Dermis blood vessel endothelial cell (primary cell): ENCODE measurements around the gene PSG1. TPM values are rescaled to one million over a fixed set of nuclear protein-coding genes. Genes with fewer than 3 reads are reported as not detected.
"Not testable (repeated sequence)": the region's sequence is repeated elsewhere in the genome, so short reads cannot be mapped to it uniquely, and the experiment has no call there.

Source experiments
- DNase-seq: peaks from one replicate; pipeline ENCODE4 v3.0.0; 2010
- total RNA-seq: library from RNA; depleted of rRNA; stranded (reverse); fragments of >200 nt; gene quantifications from 2 replicates; pipeline ENCODE4 v1.2.3, GENCODE V29; 2014

The PSG1 gene
- total RNA-seq, 1 donor from 2014 or later: under 0.01 TPM

DNA sequence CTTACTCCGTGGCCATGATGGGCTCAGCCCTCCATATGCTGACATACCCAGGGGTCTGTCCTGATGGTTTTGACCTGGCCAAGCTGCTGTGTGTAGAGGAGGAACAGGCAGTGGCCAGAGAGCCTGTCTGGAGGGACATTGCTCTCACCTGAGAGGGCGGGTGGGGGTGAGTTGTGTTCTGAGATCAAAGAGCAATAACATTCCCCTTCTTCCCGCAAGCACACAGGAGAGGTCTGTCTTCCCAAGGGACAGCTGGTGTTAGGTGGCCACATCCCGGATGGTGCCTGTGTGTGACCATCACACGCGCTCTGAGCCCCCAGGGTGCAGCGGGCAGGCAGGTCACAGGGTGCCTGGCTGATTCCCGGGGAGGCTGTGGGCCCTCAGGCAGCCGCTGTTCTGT, 1.1 kb upstream of the PSG1 start:
- DNase-seq: not testable (repeated sequence)

DNA sequence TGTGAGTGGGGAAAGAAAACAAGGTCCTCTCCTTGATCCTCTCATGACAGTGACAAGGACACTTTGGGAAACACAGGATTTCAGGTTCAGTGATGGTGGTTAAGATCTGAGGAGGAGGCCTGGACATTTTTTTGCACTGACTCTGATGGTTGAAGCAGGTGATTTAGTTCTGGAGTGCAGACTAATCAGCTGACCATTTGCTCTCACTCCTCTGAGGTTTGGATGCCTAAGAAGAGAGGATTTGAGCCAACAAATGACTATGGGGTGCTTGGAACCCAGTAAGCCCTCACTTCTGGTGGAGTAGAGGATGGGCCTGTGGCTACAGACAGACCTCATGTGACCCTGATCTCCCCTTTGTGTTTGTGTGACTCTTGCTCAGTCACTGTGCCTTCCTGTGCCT, 2.9 kb downstream of the PSG1 start:
- DNase-seq: not testable (repeated sequence)

DNA sequence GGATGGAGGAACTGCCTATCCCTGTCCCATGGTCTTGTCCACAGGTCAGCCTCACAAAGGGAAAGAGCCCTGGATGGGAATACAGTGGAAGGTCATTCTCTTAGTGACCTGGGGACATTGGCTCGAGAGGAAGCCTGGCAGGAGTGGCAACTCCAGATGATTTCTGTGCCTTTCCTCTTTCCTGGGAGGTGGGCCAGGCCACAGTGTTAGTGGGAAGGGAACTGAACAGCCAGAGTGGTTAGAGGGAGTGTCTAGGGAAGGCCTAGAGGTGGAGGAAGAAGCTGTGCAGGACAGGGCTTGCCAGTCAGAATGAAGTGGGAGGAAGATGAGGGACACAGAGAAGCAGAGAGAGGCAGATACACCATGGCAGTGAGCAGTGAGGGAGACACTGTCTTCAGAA, 3.6 kb downstream of the PSG1 start:
- not testable (repeated sequence) for DNase-seq

DNA sequence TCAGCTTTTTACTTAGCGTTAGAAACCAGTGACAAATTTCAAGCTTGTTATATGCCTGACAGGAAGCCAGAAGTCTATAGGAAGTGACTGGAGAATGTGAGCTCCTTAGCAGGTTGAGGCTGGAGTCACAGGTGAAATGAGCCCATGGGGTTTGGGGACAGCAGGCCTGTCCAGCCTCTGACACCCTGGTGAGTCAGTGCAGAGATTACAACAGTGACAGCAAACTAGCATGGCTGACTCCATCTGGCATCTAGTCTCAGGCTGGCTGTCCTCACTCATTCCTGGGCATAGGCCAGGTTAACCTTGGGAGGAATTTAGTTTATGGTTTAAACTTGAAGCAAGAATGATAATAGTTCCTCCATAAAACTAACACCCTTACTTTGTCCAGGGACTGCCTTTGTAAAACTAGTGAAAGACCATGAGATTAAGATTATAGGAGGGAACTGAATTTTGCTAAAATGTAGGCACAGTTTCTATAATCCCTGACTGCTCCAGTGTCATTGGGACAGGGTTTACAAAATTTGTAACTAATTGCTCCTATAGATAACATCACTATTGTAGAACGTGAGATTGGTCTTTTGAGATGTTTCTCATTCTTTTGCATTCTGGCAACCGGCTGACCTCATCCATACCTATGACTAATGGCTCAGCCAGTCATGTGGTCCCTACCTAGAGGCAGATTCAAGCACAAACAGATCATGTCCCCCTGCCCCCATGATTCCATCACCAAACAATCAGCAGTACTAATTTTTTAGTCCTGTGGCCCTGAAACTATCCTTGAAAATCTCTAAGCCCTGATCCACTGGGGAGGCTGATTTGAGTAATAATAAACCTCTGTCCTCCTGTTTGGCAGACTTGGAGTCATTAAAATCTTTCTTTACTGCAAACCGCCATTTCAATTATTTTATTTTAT, 4.4 kb downstream of the PSG1 start:
- peak; percentile 54 for DNase-seq

DNA sequence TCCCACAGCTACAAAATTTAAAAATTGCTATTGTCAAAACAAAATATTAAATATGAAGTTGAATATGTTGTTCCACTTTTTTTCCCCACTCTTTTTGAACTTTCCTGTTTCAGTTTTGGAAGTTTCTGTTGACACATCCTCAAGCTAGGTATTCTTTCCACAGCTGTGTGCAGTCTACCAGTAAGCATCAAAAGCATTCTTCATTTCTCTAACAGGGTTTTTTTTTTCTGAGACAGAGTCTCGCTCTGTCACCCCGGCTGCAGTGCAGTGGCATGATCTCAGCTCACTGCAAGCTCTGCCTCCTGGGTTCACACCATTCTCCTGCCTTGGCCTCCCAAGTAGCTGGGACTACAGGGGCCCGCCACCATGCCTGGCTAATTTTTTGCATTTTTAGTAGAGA, 5.4 kb downstream of the PSG1 start:
- not testable (repeated sequence) for DNase-seq

DNA sequence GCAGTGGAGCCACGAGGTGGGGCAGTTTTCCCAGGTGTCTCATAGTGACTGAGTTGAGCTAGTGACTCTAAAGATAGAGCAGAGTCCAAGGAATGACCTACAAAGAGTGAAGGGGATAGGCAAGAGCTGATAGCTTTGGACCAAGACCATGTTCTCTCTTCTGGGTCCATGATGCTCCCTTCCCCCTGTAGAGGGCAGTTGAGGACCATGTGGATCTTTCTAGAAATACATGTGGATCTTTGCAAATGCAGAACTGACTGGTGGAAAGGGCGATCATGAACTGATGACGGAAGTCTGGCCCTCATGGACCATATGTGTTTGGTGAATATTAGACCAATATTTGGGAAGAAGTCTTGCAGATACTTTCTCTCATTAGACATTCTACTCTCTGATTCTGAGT, 6.9 kb downstream of the PSG1 start:
- DNase-seq: no peak

DNA sequence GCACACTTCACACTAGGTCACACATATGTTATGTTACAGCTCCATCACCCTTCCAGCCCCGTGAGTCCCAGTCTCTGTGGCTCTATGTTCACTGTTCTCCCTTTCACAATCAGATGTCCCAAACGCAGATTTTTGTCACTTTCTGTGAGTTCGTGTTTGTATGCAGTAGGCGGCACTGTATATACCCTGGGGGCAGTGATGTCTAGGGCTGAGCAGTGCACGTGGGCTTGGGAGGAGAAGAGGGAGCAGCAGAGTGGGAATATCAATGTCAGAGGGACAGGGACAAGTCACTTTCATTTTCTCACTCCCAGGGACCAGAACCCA, 22.0 kb downstream of the PSG1 start:
- DNase-seq: no peak

DNA sequence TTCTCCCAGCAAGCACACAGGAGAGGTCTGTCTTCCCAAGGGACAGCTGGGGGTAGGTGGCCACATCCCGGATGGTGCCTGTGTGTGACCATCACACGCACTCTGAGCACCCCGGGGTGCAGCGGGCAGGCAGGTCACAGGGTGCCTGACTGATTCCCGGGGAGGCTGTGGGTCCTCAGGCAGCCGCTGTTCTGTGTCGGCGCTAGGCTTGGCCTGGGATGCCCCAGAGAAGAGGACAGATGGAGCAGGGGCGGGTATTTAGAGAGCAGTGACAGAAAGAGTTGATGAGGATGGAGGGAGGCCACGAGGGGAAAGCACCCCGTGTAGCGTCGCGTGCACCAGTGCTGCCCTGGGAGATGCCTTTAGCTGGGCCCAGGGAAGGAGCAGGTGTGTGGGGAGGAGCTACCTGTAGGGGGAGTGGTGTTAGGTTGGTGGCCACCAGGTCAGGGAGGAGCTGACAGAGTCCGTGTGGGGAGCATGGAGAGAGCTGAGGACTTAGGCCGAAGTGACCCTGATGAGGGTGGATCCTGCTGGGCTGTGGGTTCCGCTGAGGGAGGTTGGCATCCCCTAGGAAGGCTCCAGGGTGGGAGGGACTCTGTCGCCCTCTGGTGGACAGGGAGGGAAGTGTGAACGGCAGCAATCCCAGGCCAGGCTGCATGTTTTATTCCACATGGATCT, 22.5 kb downstream of the PSG1 start:
- DNase-seq: peak; percentile 57

DNA sequence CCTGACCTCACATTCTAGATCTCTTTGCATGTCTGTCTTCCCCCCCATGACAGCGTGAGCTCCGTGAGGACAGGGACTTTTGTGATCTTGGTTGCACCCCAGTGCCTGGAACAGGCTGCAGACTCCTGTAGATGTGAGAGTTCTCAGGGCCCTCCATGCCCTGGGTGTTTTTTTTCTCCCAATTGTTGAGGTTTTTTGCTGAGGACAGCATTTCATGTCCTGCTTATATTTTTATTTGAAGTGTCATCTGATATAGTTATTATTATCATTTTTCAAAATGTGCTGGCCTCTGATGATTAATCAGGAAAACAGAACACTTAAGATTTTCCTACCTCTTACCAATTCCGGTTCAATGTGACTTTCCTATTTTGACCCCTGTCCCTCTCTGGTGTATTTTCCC, 24.8 kb downstream of the PSG1 start:
- DNase-seq: not testable (repeated sequence)

DNA sequence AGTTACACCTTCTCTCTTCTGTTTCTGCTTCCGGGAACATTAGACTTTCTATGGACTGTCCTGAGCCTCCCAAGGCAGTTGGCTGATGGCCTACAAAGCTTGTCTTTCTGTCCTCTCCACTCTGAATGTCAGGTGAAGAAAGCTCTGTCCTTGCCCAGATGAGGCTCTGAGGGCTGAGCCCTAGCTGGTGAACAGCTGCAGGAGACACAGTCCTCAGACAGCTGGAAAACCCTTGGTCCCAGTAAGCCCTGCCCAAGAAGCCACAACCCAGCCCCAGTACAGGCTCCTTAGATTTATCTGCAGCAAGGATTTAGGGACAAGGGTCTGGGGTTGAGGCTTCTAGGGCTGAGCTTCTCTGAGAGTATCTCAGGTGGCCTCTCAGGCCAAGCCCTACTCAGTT, 26.3 kb downstream of the PSG1 start:
- not testable (repeated sequence) for DNase-seq

DNA sequence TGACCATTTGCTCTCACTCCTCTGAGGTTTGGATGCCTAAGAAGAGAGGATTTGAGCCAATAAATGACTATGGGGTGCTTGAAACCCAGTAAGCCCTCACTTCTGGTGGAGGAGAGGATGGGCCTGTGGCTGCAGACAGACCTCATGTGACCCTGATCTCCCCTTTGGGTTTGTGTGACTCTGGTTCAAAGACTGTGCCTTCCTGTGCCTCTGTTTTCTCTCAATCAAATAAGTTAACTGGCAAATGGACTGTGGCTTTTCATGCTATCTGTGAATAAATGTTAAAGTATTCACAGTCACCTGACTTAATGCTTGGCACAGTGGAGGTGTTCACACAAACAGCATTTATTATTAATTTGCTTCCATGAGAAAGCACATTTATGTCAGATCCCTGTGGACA, 26.7 kb downstream of the PSG1 start:
- DNase-seq: not testable (repeated sequence)

DNA sequence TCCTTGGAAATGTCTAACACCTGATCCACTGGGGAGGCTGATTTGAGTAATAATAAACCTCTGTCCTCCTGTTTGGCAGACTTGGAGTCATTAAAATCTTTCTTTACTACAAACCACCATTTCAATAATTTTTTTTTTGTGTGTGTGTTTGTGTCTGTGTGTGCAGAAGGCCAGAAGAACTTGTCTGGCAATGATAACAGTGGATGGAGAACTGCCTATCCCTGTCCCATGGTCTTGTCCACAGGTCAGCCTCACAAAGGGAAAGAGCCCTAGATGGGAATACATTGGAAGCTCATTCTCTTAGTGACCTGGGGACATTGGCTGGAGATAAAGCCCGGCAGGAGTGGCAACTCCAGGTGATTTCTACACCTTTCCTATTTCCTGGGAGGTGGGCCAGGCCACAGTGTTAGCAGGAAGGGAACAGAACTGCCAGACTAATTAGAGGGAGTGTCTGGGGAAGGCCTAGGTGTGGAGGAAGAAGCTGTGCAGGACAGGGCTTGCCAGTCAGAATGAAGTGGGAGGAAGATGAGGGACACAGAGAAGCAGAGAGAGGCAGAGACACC, 27.7 kb downstream of the PSG1 start:
- DNase-seq: peak; percentile 13

DNA sequence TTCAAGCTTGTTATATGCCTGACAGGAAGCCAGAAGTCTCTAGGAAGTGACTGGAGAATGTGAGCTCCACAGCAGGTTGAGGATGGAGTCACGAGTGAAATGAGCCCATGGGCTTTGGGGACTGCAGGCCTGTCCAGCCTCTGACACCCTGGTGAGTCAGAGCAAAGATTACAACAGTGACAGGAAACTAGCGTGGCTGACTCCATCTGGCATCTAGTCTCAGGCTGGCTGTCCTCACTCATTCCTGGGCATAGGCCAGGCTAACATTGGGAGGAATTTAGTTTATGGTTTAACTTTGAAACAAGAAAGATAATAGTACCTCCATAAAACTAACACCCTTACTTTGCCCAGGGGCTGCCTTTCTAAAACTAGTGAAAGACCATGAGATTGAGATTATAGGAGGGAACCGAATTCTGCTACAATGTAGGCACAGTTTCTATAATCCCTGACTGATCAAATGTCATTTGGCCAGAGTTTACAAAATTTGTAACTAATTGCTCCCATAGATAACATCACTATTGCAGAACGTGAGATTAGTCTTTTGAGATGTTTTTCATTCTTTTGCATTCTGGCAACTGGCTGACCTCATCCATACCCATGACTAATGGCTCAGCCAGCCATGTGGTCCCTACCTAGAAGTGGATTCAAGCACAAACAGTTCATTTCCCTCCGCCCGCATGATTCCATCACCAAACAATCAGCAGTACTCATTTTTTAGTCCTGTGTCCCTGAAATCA, 28.4 kb downstream of the PSG1 start:
- peak; percentile 92 for DNase-seq

DNA sequence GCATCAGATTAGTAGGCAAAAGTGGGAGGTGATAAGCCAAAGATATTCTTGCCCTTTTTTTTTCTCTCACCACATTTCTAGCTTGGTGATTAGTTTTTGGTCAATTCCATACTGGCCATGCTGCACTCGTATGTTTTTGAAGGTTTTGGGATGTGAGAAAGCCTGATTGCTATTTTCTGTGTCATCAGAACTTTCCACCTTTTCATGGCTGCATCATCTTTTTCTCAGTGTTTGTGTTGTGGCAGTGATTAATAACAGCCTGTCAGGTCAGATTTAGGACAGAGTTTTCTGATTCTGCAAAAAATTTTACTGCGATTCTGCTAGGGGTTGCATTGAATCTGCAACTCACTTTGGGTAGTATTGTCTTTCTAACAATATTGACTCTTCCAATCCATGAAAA, 32.9 kb downstream of the PSG1 start:
- DNase-seq: no peak

DNA sequence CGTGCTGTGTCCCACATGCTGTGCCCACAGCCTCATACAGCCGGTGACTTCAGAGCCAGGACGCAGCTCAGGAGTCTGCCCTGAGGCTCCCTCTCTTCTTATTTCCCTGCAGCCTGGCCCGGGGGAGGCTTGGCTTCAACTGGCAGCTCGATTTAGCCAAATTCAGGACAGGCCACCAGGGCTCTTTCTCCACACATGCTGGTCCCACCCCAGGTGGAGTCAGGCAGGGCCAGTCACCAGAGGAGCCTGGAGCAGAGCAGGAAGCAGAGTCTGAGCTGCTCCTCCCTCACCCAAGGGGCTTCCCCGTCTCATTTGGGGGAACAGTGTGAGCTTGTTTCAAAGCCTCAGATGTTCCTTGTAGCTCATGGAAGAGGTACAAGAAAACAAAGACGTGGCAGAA, 35.9 kb downstream of the PSG1 start:
- not testable (repeated sequence) for DNase-seq

DNA sequence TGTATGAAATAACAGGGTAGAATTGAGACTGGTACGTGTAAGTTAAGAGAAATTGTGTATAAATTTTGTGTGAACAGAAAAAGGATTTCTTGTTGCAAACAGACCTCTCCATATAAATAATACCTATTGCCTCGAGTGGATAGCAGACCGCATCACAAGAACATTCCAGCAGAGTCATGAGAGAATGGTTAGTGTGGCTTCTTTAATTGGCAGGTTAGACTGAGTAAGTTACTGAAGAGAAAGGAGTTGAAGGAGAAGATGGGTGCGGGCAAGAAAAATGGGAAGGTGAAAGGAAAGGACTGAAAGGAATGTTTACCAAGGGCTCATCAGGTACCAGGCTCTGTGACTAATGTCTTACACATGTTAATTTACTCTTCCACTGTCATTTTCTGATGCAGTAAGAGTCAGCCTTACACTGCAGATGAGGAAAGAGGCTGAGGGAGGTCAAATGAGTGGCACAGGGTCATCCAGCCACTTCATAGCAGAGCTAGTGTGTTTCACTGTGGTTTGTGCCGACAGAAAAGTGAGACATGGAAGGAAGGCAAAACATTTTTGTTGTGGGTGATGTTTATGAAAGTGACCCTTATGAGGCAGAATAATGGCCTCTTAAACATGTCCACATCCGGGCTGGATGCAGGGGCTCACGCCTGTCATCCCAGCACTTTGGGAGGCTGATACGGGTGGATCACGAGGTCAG, 46.6 kb downstream of the PSG1 start:
- not testable (repeated sequence) for DNase-seq

DNA sequence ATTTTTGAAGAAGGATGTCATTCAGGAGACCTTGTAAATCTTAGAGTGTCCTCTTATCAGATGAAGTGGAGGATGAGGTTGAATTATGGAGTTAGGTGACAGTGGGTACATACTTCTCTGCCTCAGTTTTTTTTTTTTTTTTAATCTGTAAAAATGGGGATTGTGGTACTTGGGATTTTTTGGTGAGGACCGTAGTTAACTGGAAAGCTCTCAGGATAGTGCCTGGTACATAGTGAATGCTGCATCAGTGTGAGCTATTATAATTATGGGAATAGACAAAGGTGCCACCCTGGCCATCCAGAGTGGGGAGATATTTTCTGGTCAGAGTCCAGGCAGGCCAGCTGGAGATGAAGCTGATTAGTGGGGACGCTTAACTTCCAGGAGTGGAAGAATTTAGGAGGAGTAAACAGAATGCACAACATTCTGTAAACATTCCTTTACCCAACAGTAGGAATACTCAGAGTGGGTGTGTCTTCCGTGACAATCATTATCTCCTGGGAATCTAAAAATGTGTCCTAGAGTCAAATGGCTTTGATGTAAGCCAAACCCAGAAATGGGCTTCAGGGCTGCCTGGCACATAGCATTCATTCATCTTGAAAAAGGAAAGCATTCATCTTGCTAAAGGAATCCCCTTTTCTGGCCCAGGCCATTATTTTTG, 47.4 kb downstream of the PSG1 start:
- DNase-seq: not testable (repeated sequence)

DNA sequence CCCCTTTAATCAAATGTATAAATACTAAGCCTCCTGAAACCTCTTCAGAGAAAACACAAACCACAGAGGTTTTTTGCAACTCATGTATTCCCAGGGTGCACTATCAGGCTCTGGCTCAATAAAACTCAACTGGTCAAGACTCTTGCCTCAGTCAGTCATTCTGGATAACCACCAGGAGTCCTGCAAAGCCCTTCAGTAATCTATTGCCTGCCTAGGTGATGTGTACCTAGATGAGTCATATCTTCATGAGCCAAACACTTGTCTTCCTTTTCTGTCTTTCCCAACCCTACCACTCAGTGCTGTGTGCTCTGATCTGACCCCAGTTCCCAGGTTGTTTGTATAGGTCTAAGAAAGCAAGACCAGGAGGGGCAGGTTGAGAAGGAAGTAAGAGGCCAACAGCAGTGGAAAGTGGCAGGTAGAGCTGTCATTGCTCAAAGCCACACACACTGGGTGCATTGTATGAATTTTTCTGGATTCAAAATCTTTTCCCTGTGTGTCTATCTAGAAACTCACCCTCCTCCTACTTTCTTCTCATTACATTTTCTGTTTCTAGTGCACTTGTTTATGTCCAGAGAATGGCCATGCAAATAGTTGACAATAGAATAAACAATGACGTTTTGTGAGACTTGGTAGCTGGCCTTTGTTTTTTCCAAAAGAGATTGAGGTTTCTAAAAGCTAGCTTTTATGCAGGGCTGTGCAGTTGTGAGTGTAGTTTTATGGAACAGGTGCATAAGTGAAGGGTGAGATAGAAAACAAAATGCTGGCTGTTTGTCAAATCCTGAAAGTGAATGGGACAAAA, 48.1 kb downstream of the PSG1 start:
- no peak for DNase-seq

DNA sequence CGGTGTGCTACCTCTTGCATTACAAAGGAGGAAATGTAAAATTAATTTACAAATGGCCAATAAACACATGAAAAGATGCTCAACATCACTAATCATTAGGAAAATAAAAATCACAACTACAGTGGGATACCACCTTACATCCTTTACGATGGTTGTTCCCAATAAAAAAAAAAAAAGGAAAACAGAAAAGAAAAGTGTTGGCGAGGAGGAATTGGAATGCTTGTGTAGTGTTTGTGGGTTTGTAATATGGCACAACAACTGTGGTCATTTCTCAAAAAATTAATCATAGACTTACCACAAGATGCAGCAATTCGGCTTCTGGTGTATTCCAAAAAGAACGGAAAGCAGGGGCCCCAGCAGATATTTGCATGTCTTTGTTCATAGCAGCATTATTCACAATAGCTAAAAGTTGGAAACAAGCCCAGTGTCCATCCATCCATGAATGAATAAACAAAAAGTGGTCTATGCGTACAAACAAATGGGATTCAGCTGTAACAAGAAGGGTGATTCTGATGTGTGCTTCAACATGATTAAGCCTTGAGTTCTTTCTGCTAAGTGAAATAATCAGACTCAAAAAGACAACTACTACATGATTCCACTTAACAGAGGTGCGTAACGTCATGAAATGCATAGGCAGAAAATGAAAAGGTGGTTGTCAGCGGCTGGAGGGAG, 58.1 kb downstream of the PSG1 start:
- DNase-seq: not testable (repeated sequence)

DNA sequence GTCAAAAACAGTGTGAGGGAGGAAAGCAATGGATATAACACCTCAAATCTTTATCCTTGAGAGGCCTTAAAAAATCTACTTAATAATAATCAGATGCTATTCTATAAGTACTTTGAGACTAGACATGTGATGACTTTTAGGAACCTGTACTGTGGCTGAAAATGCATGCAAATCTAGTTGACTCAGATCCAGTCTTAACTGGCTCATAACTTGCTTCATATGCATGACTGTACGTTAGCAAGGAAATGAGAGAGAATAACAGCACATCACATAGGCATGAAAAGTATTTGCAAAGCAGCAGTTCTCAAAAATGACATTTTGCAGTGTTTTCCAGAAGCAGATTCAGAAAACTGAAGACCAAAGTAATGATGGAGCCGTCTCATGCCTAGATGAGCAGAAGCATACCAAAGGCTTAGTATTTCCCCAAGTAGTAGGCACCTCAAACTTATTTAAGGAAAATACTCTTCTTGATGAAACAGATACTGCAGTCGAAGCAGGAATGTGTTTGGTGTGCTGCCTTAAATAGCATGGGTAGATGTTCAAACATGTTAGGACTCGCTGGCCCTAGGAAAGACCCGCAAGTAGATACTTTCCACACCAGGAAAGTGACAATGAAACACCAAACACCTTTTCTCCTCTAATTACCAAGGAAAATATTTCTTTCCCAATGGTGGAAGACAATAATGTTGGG, 59.4 kb downstream of the PSG1 start:
- DNase-seq: peak; percentile 32
